Measurements from ENCODE around the gene PCTP. TPM values are rescaled to one million over a fixed set of nuclear protein-coding genes. Genes with fewer than 3 reads are reported as not detected.

The PCTP gene
- total and polyA plus RNA-seq, 2 of the 4 experiments (the other 2 are of a cell fraction): 11.6 to 12.9 TPM

GRCh38 chr17:55748841-55749240 lies 2.0 kb upstream of the PCTP start:
- no peak overlapping the region for H3K9ac ChIP-seq (ENCODE audit: low read depth, low read length)
- dilution Hi-C loops (cut with HindIII; ENCODE audit: low sequenced_read_pairs, unreplicated experiment): no loop called here
- no peak overlapping the region for H3K14ac ChIP-seq (replicated peaks; ENCODE audit: low read depth, low read length)
- CTCF ChIA-PET: no interaction called here
- peaks cover 10% of the 10 kb centered on the region for H3K9me1 ChIP-seq (ENCODE audit: insufficient read depth, low read length)
- H3K36me3 ChIP-seq (ENCODE audit: control insufficient read depth, insufficient read depth, low read length): peaks cover 3% of the 10 kb centered on the region; the same call in 1 of the 2 replicates
- TF ChIP-seq CEBPB (IDR thresholded peaks at IDR 0.05; ENCODE audit: low read depth, low read length): no peak
- TF ChIP-seq SMC3 (IDR thresholded peaks at IDR 0.05; ENCODE audit: low read depth, low read length): no peak
- TF ChIP-seq BHLHE40 (IDR thresholded peaks at IDR 0.05; ENCODE audit: low read depth, low read length): no peak
- TF ChIP-seq MAZ (IDR thresholded peaks at IDR 0.05; ENCODE audit: borderline replicate concordance, low read depth, low read length): no peak
- no peak for TF ChIP-seq FOS (IDR thresholded peaks at IDR 0.05; ENCODE audit: low read depth, low read length)
- TF ChIP-seq CHD1 (IDR thresholded peaks at IDR 0.05; ENCODE audit: low read depth, low read length): no peak
- no peak for TF ChIP-seq ELK1 (IDR thresholded peaks at IDR 0.05; ENCODE audit: borderline replicate concordance, low read depth, low read length)
- TF ChIP-seq USF2 (IDR thresholded peaks at IDR 0.05; ENCODE audit: low read depth, low read length): no peak
- no peak for TF ChIP-seq RCOR1 (IDR thresholded peaks at IDR 0.05; ENCODE audit: insufficient replicate concordance, low read length)
- no peak for TF ChIP-seq NFE2L2 (IDR thresholded peaks at IDR 0.05; ENCODE audit: low read depth, low read length)
- no peak for TF ChIP-seq CTCF (conservative IDR thresholded peaks at IDR 0.05; ENCODE audit: low read depth, low read length)
- no peak for TF ChIP-seq RFX5 (IDR thresholded peaks at IDR 0.05; ENCODE audit: low read depth, low read length)
- TF ChIP-seq MXI1 (IDR thresholded peaks at IDR 0.05; ENCODE audit: borderline replicate concordance, low read depth, low read length): no peak
- TF ChIP-seq POLR2A (IDR thresholded peaks at IDR 0.05; ENCODE audit: low read depth, low read length): no peak
- TF ChIP-seq MAFK (IDR thresholded peaks at IDR 0.05; ENCODE audit: low read depth, low read length): no peak
- TF ChIP-seq RAD21 (IDR thresholded peaks at IDR 0.05; ENCODE audit: low read length): no peak
- H4K20me1 ChIP-seq (ENCODE audit: insufficient read depth, low read length): no peaks in the 10 kb centered on the region
- no TSS peak for BruUV-seq (replicated peaks)
- no peak overlapping the region for H2BK20ac ChIP-seq (ENCODE audit: low read depth, low read length)
- no peak overlapping the region for H2AK5ac ChIP-seq (ENCODE audit: low read depth, low read length)
- no peak overlapping the region for H3K56ac ChIP-seq (ENCODE audit: extremely low read depth, insufficient read depth, low read length)
- no peak overlapping the region for H4K8ac ChIP-seq (ENCODE audit: low read depth in 2 of 2, low read length in 2 of 2)
- ATAC-seq (ENCODE audit: low read depth) (no peak), DNase-seq (no peak)
- H3K4me2 ChIP-seq (ENCODE audit: low read depth, low read length): no peak overlapping the region
- H3K4me3 ChIP-seq (ENCODE audit: insufficient read depth, low read depth, low read length): no peak overlapping the region
- H2AK9ac ChIP-seq (replicated peaks; ENCODE audit: low read depth, low read length, poor library complexity): no peak overlapping the region
- H2BK120ac ChIP-seq (ENCODE audit: low read depth, low read length): no peak overlapping the region
- no peak overlapping the region for H2AFZ ChIP-seq (replicated peaks; ENCODE audit: low read length, poor library complexity)
- peaks cover 2% of the 10 kb centered on the region; the same call in 1 of the 2 replicates for H3K4me1 ChIP-seq (ENCODE audit: control insufficient read depth, insufficient read depth, low read length)
- H3K27ac ChIP-seq (ENCODE audit: insufficient read depth, low read length): no peak overlapping the region
- POLR2A ChIA-PET (ENCODE audit: unreplicated experiment): no interaction called here
- no peak overlapping the region for H3K18ac ChIP-seq (ENCODE audit: low read depth, low read length)
- no peak overlapping the region for H2BK5ac ChIP-seq (ENCODE audit: low read depth, low read length, poor library complexity, severe bottlenecking)
- in situ Hi-C loops (cut with MboI; ENCODE audit: low sequenced_read_pairs): no loop called here
- H4K91ac ChIP-seq (ENCODE audit: insufficient read depth, low read depth, low read length): no peak overlapping the region
- no CpG with 5 or more reads among the region's 1 CpG for WGBS, 2 experiments (ENCODE audit: extremely low coverage in 2 of 2, insufficient read length in 1 of 2)
- no peak overlapping the region for H2BK15ac ChIP-seq (ENCODE audit: low read depth, low read length)
- peaks cover 17 to 26% of the 10 kb centered on the region in 2 experiments for H3K79me1 ChIP-seq (ENCODE audit: low read depth in 1 of 2, low read length in 2 of 2)
- H3K27me3 ChIP-seq (ENCODE audit: control insufficient read depth, insufficient read depth, low read length): no peaks in the 10 kb centered on the region
- H3K9me3 ChIP-seq (ENCODE audit: control insufficient read depth, insufficient read depth, low read length): no peaks in the 10 kb centered on the region
- H3K4ac ChIP-seq (ENCODE audit: low read depth, low read length): no peak overlapping the region
- intact Hi-C loops (cut with micrococcal nuclease): no loop called here
- H3K23ac ChIP-seq (ENCODE audit: low read depth, low read length): no peak overlapping the region
- H4K5ac ChIP-seq (ENCODE audit: low read depth, low read length): no peak overlapping the region

Measured in IMR-90 (cell line).